GM21367 (cell line): ENCODE results near the gene ZNG1F.
A peak's percentile ranks its signal among the peaks of the same experiment; 100 is the strongest.
"Not testable (repeated sequence)": the region's sequence is repeated elsewhere in the genome, so short reads cannot be mapped to it uniquely, and the experiment has no call there.

ENCODE experiments used
- ATAC-seq: cut with Tn5 transposase; IDR thresholded peaks from one replicate; pipeline ENCODE4 v1.9.1; 2021; ENCODE audit not compliant: unreplicated experiment

Gene ZNG1F

GRCh38 chr9:41189217-41189616 lies at the start of gene ZNG1F:
Gene ZNG1F (minus strand): TSS chr9:41189317. CDS start chr9:41189258, 59 bp downstream.
- ATAC-seq: not testable (repeated sequence)

DNA sequence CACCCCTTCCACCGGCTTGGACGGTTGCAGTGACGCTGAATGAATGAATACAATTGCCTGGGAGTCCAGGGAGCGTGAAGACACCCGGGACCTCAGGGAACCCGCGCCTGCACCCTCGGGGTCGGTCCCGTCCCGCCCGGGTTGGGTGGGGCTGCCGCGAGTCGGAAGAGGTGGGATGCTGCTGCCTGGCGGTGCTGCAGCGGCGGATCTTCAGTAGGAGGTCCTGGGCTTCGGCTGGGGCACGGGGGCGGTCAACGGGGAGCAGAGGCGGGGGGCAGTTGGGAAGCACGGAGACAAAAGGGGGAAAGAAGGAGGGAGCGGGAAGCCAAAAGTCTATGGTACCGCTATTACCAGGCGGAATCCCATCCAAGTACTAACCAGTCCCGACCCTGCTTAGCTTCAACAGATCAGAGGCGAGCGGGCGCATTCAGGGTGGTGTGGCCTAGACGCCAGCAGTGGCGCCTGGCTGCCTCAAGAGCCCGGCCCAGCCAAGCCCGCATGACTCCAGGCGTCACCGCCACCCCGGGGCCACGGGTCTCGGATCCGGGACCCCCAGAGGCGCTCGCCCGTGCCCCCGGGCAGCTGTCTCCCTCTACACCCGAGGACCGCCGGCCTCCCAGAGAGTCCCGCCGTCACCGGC lies 48.1 kb upstream of the ZNG1F start:
- not testable (repeated sequence) for ATAC-seq

- ATAC-seq: not testable (repeated sequence)
Observed at GRCh38 chr9:41236486-41237109, 47.5 kb upstream of the ZNG1F start.

- ATAC-seq: peak; percentile 100
Observed at GRCh38 chr9:41234811-41235805, 46.0 kb upstream of the ZNG1F start.

DNA sequence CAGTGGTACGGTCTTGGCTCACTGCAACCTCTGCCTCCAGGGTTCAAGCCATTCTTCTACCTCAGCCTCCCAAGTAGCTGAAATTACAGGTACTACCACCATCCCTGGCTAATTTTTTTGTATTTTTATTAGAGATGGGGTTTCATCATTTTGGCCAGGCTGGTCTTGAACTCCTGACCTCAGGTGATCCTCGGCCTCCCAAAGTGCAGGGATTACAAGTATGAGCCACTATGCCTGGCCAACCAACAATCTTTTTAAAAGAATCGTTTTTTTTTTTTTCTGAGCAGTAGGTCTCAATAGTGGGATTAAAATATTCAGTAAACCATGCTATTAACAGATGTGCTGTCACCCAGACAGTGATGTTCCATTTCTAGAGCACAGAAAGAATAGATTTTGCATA lies 45.1 kb upstream of the ZNG1F start:
- ATAC-seq: peak; percentile 2

DNA sequence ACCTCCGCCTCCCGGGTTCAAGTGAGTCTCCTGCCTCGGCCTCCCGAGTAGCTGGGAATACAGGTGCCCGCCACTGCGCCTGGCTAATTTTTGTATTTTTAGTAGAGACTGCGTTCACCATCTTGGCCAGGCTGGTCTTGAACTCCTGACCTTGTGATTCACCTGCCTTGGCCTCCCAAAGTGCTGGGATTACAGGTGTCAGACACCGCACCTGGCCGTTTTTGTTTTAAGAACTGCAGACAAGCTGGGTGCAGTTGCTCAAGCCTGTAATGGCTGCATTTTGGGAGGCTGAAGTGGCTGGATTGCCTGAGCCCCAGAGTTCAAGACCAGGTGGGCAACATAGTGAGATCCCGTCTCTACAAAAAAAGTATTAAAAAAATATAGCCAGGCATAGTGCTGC lies 43.2 kb upstream of the ZNG1F start:
- not testable (repeated sequence) for ATAC-seq

GRCh38 chr9:41230418-41230817 lies 41.3 kb upstream of the ZNG1F start:
- not testable (repeated sequence) for ATAC-seq

DNA sequence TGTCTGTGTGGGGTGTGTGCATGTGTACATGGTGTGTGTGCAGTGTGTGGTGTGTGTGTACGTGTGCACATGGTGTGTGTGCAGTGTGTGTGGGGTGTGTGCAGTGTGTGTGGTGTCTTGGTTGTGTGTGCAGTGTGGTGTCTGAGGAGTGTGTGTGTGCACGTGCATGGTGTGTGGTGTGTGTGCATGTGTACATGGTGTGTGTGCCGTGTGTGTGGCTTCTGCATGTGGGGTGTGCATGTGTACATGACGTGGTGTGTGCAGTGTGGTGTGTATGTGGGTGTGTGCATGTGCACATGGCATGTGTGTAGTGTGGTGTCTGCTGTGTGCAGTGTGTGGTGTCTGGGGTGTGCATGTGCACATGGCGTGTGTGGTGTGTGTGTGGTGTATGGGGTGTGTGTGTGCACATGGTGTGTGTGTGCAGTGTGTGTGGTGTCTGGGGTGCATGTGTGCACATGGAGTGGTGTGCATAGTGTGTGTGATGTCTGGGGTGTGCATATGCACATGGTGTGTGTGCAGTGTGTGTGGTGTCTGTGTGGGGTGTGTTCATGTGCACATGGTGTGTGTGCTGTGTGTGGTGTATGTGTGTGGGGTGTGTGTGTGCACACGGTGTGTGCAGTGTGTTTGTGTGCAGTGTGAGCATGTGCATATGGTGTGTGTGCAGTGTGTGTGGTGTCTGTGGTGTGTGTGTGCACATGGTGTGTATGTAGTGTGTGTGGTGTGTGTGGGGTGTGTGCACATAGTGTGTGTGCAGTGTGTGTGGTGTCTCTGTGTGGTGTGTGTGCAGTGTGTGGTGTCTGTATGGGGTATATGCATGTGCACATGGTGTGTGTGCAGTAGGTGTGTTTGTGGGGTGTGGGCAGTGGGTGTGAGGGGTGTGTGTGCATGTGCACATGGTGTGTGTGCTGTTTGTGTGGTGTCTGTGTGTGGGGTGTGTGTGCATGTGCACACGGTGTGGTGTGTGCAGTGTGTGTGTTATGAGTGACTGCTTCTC lies 40.6 kb upstream of the ZNG1F start:
- ATAC-seq: no peak

GRCh38 chr9:41219831-41220230 lies 30.7 kb upstream of the ZNG1F start:
- not testable (repeated sequence) for ATAC-seq

- ATAC-seq: not testable (repeated sequence)
Observed at GRCh38 chr9:41188439-41188838, 678 bp downstream of the ZNG1F start.

DNA sequence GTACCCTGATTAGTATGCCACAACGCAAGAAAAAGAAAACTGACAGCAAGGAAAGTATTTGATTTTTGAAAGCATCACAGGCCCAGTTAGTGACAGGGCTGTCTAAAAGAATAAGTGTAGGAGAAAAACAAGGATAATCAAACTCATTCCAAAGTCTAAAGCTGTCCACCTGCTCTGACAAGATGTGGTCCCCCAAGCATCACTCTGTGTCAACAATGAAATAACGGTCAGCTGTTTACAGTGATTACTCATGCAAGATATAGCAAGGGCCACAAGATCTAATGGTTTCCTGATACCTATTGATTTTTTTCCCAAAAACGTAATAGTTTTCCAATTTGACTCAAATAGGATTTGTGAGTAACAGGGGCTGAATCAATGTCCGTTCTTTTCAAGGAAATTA lies 14.1 kb downstream of the ZNG1F start:
- not testable (repeated sequence) for ATAC-seq

GRCh38 chr9:41150116-41150515 lies 39.0 kb downstream of the ZNG1F start:
- ATAC-seq: not testable (repeated sequence)

DNA sequence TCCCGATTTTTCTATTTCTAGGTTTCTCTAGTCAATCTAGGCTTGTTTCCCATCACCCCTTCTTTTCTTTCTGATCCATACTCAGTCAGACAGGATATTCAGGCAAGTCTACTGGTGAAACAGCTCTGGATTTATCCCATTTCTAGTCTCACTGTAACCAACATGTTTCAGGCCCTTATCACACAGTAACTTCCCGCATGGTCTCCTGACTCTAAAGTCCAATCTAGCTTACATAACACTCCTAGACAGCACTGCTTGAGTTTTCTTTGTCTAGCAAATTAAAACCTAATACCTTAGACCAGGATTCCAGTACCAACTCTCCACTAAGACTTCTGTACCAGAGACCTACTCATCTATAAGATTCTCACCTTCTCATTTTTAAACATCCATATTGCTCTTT lies 47.2 kb downstream of the ZNG1F start:
- not testable (repeated sequence) for ATAC-seq

- ATAC-seq: not testable (repeated sequence)
Observed at GRCh38 chr9:41128581-41128980, 60.5 kb downstream of the ZNG1F start, which contains the start of gene FOXD4L6. Gene FOXD4L6 (minus strand): TSS chr9:41128681. CDS start chr9:41128383, 298 bp downstream.

GRCh38 chr9:41126746-41127446 lies 62.2 kb downstream of the ZNG1F start:
- not testable (repeated sequence) for ATAC-seq

DNA sequence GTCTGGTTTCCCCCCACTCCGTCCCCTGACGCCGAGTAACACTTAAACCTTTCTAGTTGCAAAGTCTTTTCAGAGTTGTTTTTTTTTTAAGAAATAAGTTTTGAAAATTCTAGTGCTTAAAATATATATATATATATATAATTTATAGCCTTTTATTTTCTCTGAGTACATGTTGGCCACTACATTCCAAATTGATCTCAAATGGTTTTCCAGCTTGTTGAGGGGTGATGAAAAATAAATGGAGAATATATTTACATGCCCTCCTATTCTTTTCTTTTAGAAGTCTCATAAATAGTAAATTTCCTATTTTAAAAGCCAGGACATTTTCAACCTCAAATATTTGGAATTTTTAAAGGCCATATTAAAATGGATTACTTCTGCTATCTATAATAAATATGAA lies 63.2 kb downstream of the ZNG1F start:
- ATAC-seq: not testable (repeated sequence)

DNA sequence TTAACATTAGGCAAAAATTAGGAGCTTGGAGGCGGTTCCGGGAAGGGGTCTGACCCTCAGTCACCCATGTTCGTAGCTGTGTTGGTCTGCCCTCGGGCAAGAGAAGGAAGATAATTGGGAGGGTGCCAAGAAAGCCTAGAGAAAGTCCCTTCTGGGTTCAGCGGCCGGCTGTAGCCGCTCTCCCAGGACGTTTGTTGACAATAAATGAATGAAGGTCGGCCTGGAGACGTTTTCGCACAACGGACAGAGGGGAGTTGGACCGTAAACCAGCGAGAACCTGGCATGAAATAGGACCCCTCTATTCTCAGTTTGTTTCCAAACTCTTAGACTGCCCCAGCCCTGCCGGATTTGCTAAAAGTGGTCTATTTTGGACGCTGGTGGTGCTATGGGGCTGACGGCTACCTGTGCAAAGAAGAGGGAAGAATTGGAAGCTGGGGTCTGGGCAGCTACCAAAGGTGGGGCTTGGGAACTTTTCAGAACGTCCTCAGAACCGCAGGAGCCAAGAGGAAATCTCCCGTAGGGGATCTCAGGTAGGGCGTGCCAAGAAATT lies 63.9 kb downstream of the ZNG1F start:
- not testable (repeated sequence) for ATAC-seq

- ATAC-seq: not testable (repeated sequence)
Observed at GRCh38 chr9:41124250-41125108, 64.6 kb downstream of the ZNG1F start.
